Prostate gland (tissue), 2 donors: ENCODE results near the gene CPLX1.

ENCODE experiments used
- CTCF ChIP-seq, 4 experiments: fragments of 200-600 bp in 2 of 4; fragments of 450-650 bp in 2 of 4; sonication (generic) in 2 of 4; IDR thresholded peaks; 1 replicate in 3 of 4; 2 replicates in 1 of 4; pipeline ENCODE4 v1.5.1; 2016 to 2019; ENCODE audit warnings: antibody characterized with exemption in 4 of 4, mild to moderate bottlenecking in 2 of 4, moderate library complexity in 2 of 4
- POLR2A ChIP-seq: fragments of 450-650 bp; IDR thresholded peaks from one replicate; pipeline ENCODE4 v1.6.1; 2016; ENCODE audit warnings: antibody characterized with exemption, mild to moderate bottlenecking

- TF ChIP-seq POLR2A (no peak), CTCF (IDR thresholded peaks at IDR 0.05) (no peak)
These were observed 3.4 kb downstream of the CPLX1 start for GRCh38 chr4:822361-823175.
